A673 (cell line): ENCODE measurements around the gene DHX34.

Experiments used
- CTCF ChIP-seq: fragments of 300-800, 200-600 bp; sonication (generic); conservative IDR thresholded peaks from 2 replicates; pipeline ENCODE4 v1.5.1; 2017; ENCODE audit warnings: low read depth, mild to moderate bottlenecking, antibody characterized with exemption, low read length, moderate library complexity, mixed read lengths
- EZH2 ChIP-seq: fragments of 200-600 bp; sonication (generic); IDR thresholded peaks from 2 replicates; pipeline ENCODE4 v1.6.1; 2017; ENCODE audit warnings: borderline replicate concordance, low read depth, mild to moderate bottlenecking, mixed read lengths, antibody characterized with exemption, low read length; ENCODE audit not compliant: poor library complexity, severe bottlenecking

- TF ChIP-seq CTCF, result no peak
- no peak for TF ChIP-seq EZH2
These were observed 3.0 kb downstream of the DHX34 start for GRCh38 chr19:47352095-47352494.
